Germinal center (tissue), 1 donor: Measurements from ENCODE around the gene SAMD4A.

Experiments used
- DNase-seq: peaks from one replicate; pipeline ENCODE4 v3.0.0; 2012; ENCODE audit warnings: mixed read lengths, low spot score

Gene SAMD4A

DNA sequence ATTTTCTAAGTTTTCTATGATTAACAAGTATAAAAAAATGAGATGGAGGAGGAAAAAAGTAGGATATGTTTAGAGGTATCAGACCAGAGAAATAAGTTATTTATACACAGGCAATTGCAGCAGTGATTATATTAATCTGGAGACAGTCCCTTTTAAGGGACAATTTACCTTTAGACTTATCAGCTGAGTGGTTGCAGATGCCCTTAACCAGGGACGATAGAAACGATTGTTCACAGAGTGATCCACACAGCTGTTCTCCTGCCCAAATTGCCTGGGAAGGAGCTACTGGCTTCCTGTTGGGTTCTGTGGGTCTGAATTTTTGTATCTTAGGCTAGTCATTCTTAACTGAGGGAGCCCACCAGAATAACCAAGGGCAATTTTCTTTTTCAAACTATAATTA lies 269.3 kb downstream of the SAMD4A start:
- DNase-seq = no peak

DNA sequence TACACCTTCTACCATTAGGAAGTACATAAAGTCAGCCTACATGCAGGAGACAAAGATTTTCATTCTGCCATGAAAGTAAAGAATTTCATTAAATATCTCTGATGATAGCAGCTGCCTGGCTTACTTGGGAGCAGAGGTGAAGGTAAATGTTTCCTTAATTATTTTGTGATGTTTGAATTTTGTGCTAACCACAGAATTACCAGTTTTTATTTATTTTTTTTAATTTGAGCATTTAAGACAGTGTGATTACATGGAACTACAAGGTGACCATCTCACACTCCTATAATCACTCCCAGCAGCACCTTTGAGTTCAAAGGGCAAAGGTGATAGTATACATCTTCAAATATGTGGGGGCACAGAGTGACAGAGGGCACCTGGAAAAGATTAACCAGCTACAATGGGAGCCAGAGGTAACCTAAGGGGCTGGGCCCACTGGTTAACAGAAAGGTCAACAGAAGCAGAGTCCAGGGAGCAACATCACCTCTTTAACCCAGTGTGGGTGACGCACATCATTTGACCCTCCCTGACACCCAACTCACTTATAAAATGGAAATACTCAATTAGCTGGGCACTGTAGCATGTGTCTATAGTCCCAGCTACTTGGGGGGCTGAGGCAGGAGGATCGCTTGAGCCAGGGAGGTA lies 270.7 kb downstream of the SAMD4A start:
- DNase-seq = no peak

DNA sequence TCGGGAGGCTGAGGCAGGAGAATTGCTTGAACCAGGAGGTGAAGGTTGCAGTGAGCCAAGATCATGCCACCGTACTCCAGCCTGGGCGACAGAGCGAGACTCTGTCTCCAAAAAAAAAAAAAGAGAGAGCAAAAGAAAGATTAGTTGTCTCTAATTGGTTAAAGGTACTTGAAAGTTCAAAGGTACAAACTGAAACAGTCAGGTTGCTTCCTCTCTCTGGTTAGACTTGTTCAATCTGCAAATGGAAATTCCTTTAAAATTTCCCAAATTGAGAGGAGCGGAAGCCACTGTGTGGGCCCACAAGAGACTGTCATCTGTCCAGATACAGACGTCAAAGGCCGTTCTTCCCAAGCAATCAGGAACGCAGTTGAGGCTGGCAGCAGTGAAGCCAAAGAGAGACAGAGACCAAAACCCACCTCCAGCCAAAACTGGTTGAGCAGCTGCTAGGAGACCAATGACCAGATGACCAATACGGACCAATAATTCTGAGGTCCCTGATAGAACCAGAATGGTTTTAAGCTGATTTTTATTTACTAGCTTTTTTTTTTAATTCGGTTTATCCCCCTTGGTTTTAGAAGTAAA lies 272.1 kb downstream of the SAMD4A start:
- DNase-seq = no peak

DNA sequence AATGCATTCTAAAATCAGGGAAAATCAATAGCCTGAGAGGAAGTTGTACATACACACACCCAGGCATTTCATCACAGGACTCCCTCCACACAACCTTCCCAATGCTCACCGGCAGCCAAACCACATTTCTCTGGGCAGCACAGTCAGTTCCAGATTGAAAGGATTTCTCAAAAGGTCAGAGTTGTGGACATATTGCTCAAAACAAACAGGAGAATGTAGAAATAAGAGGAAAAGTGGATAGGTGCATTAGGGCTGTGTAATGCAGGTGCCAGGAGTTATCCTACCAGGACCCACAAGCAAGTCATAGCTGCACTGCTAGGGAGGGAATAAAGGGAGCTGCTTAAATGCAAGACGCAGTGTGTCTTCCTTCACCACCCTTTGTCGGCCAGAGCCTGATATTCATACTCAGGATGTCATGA lies 272.8 kb downstream of the SAMD4A start:
- DNase-seq = no peak

DNA sequence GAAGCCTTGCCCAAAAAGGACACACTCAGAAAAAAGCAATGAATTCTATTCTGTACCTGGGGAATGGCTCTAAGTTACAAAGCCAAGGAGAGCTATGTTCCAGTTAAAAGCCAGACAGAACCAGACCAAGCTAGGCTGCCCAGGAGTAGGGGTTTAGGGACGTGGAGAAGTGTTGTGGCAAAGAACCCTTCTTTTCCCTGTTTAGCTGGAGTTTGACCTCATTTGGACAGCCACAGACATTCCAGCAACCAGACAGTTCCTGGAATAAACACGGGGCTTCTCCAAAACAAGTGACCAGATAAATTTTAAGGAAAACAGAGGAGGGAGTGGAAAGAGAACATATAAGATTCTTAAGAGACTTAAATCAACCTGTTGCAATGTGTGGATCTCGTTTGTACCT lies 273.4 kb downstream of the SAMD4A start:
- DNase-seq = no peak

DNA sequence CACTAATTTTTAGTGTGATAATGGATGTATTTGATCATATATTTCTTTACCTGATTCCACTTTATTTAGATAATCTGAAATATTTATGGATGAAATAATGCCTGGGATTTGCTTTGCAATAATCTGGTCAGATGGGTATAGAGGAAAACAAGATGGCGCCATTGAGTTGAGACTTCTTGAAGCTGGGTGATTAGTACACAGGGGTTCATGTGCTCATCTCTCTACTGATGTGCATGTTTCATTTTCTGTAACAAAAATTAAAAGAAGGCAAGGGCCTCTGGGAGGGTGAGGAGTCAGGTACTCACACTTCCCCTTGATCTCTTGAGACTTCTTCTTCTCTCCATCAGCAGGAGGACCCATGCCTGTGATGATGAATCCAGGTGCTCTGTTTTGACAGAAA lies 273.9 kb downstream of the SAMD4A start:
- DNase-seq = no peak
